ENCODE measurements around the gene TWF1.
"Not testable (repeated sequence)": the region's sequence is repeated elsewhere in the genome, so short reads cannot be mapped to it uniquely, and the experiment has no call there.

TWF1 gene

GRCh38 chr12:43805860-43806736 is at the start of gene TWF1:
Gene TWF1 (minus strand): TSS chr12:43806317. CDS start chr12:43806245, 72 bp downstream.
- peak; percentile 95 for DNase-seq (ENCODE audit: low spot score)
- no peak for TF ChIP-seq CTCF (IDR thresholded peaks at IDR 0.05; ENCODE audit: borderline replicate concordance, control extremely low read depth, extremely low read depth, insufficient read depth, missing control alignments)
- in situ Hi-C loops (cut with MboI; ENCODE audit: low sequenced_read_pairs, unreplicated experiment) = no loop called here

DNA sequence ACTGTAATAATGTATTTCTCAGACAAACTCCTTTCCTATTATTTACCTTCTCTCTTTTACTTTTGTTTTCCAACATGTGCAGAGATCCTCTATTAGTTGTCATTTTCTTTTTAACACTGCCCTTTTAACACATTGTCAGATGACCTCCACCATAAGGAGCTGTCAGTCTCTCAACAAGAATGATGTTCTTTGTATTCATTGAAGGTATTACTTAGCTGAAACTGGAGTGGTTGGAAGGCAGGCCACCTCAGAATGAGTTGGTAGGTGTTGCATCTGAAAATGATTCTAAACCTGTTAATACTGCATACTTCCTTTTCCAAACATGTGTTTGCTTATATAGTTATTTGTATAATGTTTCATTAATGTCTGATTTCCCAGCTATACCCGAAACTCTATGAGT is 46.6 kb upstream of the TWF1 start:
- DNase-seq (ENCODE audit: low spot score) = no peak
- TF ChIP-seq CTCF (IDR thresholded peaks at IDR 0.05; ENCODE audit: borderline replicate concordance, control extremely low read depth, extremely low read depth, insufficient read depth, missing control alignments) = no peak

GRCh38 chr12:43848786-43849185 is 42.7 kb upstream of the TWF1 start:
- TF ChIP-seq CTCF (IDR thresholded peaks at IDR 0.05; ENCODE audit: borderline replicate concordance, control extremely low read depth, extremely low read depth, insufficient read depth, missing control alignments) = no peak
- DNase-seq (ENCODE audit: low spot score) = no peak
- in situ Hi-C loops (cut with MboI; ENCODE audit: low sequenced_read_pairs, unreplicated experiment) = no loop called here

More for the DNA sequence above, 46.6 kb upstream of the TWF1 start:
- in situ Hi-C loops (cut with MboI; ENCODE audit: low sequenced_read_pairs, unreplicated experiment) = no loop called here

DNA sequence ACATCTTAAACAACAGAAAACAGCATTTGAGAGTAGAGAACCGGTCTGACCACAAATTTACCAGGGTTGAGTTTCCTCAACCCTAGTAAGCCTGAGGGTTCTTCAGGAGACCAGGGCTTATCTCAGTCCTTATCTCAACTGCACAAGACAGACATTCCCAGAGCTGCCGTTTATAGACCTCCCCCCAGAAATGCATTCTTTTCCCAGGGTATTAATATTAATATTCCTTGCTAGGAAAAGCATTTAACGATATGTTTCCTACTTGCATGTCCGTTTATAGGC is 42.0 kb upstream of the TWF1 start:
- in situ Hi-C loops (cut with MboI; ENCODE audit: low sequenced_read_pairs, unreplicated experiment) = no loop called here
- no peak for DNase-seq (ENCODE audit: low spot score)
- TF ChIP-seq CTCF (IDR thresholded peaks at IDR 0.05; ENCODE audit: borderline replicate concordance, control extremely low read depth, extremely low read depth, insufficient read depth, missing control alignments) = no peak

DNA sequence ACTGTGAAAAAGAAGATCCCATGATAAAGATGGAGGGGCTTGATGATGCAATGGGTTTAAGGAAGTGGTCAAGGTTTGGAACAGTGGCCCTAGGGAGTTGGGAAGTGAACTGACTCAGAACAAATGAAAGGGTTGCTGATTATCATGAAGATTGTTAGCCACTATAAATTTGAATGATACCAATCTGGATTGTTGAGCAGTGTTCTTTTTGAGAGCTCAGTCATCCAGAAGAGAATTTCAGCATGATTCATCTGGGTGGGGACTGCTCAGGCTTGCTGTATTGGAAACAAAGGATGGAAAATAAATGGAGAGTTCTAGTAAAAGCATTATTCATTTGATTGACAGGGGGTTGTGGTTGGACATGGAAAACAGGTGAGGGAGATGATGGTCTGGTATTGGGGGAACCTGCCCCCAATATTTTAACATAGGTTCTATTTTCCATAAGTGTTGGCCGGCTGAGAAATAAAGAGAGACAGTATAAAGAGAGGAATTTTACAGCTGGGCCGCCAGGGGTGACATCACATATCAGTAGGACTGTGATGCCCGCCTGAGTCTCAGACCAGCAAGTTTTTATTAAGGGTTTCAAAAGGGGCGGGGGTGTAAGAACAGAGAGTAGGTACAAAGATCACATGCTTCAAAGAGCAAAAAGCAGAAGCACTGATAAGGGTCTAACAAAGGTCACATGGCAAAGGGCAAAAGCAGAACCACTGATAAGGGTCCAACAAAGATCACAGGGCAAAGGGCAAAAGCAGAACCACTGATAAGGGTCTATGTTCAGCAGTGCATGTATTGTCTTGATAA is 41.5 kb upstream of the TWF1 start:
- in situ Hi-C loops (cut with MboI; ENCODE audit: low sequenced_read_pairs, unreplicated experiment); DNase-seq (ENCODE audit: low spot score): not testable (repeated sequence)

GRCh38 chr12:43842259-43842658 is 36.1 kb upstream of the TWF1 start:
- in situ Hi-C loops (cut with MboI; ENCODE audit: low sequenced_read_pairs, unreplicated experiment) = no loop called here
- DNase-seq (ENCODE audit: low spot score) = no peak
- TF ChIP-seq CTCF (IDR thresholded peaks at IDR 0.05; ENCODE audit: borderline replicate concordance, control extremely low read depth, extremely low read depth, insufficient read depth, missing control alignments) = no peak

DNA sequence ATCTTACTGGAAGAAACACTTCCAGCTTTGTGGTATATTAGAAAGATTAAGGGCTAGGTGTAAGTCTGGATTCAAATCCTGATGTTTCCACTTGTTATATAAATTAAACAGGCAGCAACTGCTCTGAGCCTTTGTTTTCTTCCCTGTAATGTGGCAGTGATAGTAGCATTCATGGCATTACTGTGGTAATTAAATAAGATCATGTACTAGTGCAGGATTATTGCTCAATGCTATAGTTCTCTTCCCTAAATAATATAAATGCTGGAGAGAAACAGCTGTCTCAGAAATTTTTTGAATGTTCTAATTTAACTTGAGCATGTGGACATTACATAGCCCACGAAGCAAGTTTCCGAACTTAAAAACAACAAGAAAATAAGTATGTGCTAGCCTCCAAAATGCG is 35.1 kb upstream of the TWF1 start:
- no peak for TF ChIP-seq CTCF (IDR thresholded peaks at IDR 0.05; ENCODE audit: borderline replicate concordance, control extremely low read depth, extremely low read depth, insufficient read depth, missing control alignments)
- in situ Hi-C loops (cut with MboI; ENCODE audit: low sequenced_read_pairs, unreplicated experiment) = no loop called here

More for the DNA sequence above, 35.1 kb upstream of the TWF1 start:
- DNase-seq (ENCODE audit: low spot score) = no peak

All from GM13976 (cell line).